ENCODE results near the gene OR1K1.

DNA sequence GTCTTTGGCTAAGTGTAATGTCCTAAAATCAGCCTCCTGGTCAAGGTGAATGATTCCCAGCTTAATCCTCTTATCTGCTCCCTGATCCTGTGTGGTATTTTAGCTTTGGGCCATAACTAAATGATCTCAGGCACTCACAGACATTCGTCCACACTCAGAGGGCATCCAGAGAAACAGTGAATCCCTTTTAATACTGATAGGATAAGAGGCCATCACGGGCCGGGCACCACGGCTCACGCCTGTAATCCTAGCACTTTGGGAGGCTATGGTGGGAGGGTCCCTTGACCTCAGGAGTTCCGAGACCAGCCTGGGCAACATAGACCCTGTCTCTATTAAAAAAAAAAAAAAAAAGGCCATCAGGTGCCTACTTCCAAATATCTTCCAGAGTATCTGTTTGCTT, 22.1 kb downstream of the OR1K1 start:
- TF ChIP-seq, protein P1, sequence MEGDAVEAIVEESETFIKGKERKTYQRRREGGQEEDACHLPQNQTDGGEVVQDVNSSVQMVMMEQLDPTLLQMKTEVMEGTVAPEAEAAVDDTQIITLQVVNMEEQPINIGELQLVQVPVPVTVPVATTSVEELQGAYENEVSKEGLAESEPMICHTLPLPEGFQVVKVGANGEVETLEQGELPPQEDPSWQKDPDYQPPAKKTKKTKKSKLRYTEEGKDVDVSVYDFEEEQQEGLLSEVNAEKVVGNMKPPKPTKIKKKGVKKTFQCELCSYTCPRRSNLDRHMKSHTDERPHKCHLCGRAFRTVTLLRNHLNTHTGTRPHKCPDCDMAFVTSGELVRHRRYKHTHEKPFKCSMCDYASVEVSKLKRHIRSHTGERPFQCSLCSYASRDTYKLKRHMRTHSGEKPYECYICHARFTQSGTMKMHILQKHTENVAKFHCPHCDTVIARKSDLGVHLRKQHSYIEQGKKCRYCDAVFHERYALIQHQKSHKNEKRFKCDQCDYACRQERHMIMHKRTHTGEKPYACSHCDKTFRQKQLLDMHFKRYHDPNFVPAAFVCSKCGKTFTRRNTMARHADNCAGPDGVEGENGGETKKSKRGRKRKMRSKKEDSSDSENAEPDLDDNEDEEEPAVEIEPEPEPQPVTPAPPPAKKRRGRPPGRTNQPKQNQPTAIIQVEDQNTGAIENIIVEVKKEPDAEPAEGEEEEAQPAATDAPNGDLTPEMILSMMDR (IDR thresholded peaks at IDR 0.05 in 2 of 3, conservative IDR thresholded peaks at IDR 0.05 in 1 of 3; ENCODE audit: borderline replicate concordance in 1 of 3, insufficient read depth in 1 of 3, low read depth in 2 of 3, low read length in 2 of 3): no peak
- TF ChIP-seq SRF (IDR thresholded peaks at IDR 0.05; ENCODE audit: low read depth) (no peak), POLR2A (IDR thresholded peaks at IDR 0.05; ENCODE audit: borderline replicate concordance, extremely low read depth, insufficient read depth, insufficient read length) (no peak), POLR2AphosphoS5 (IDR thresholded peaks at IDR 0.05; ENCODE audit: low read depth, low read length) (no peak), SIN3A (IDR thresholded peaks at IDR 0.05; ENCODE audit: low read depth) (no peak), ATF3 (IDR thresholded peaks at IDR 0.05) (no peak), EZH2 (IDR thresholded peaks at IDR 0.05) (no peak), ZFX (IDR thresholded peaks at IDR 0.05) (no peak), CBX3 (IDR thresholded peaks at IDR 0.05; ENCODE audit: low read depth) (no peak), JUND (IDR thresholded peaks at IDR 0.05) (no peak)
- TF ChIP-seq, protein P2, sequence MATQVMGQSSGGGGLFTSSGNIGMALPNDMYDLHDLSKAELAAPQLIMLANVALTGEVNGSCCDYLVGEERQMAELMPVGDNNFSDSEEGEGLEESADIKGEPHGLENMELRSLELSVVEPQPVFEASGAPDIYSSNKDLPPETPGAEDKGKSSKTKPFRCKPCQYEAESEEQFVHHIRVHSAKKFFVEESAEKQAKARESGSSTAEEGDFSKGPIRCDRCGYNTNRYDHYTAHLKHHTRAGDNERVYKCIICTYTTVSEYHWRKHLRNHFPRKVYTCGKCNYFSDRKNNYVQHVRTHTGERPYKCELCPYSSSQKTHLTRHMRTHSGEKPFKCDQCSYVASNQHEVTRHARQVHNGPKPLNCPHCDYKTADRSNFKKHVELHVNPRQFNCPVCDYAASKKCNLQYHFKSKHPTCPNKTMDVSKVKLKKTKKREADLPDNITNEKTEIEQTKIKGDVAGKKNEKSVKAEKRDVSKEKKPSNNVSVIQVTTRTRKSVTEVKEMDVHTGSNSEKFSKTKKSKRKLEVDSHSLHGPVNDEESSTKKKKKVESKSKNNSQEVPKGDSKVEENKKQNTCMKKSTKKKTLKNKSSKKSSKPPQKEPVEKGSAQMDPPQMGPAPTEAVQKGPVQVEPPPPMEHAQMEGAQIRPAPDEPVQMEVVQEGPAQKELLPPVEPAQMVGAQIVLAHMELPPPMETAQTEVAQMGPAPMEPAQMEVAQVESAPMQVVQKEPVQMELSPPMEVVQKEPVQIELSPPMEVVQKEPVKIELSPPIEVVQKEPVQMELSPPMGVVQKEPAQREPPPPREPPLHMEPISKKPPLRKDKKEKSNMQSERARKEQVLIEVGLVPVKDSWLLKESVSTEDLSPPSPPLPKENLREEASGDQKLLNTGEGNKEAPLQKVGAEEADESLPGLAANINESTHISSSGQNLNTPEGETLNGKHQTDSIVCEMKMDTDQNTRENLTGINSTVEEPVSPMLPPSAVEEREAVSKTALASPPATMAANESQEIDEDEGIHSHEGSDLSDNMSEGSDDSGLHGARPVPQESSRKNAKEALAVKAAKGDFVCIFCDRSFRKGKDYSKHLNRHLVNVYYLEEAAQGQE (IDR thresholded peaks at IDR 0.05; ENCODE audit: low read depth): no peak

Measured in HCT116 (cell line).